H1 (cell line): ENCODE results near the gene MCAT. TPM values are rescaled to one million over a fixed set of nuclear protein-coding genes. Genes with fewer than 3 reads are reported as not detected.

Experiments
- CTCF ChIA-PET: fragments of 300-600 bp; sonication (Branson Sonifier 250); formaldehyde crosslinking; loops from one replicate; lab custom pipeline; 2021; ENCODE audit not compliant: partially characterized antibody; lab: Charles Lee
- POLR2A ChIA-PET: fragments of 300-600 bp; sonication (Branson Sonifier 250); formaldehyde crosslinking; loops from one replicate; lab custom pipeline; 2021; ENCODE audit warnings: inconsistent platforms; ENCODE audit not compliant: partially characterized antibody; lab: Charles Lee
- DNase-seq, 2 experiments: peaks; one replicate each; pipeline versions ENCODE4 v3.0.0 to v3.0.0-alpha.2; 2010 to 2022; ENCODE audit warnings: low spot score in 2 of 2, low read depth in 1 of 2, mixed read lengths in 1 of 2
- FAIRE-seq: peaks from 2 replicates; lab custom pipeline; 2011; peaks lifted over from hg19 to GRCh38; lab: Jason Lieb, UNC
- H2AFZ ChIP-seq: 2 replicates; pipeline ENCODE4 v1.8.1; 2012; ENCODE audit warnings: low read length, inconsistent platforms
- H2AK5ac ChIP-seq: 2 replicates; pipeline ENCODE4 v1.6.1; 2013; ENCODE audit warnings: low read depth, low read length
- H2BK120ac ChIP-seq: replicated peaks from 2 replicates; pipeline ENCODE3; 2013; ENCODE audit warnings: low read depth, low read length, inconsistent platforms
- H2BK12ac ChIP-seq: 2 replicates; pipeline ENCODE4 v1.6.1; 2013; ENCODE audit warnings: low read depth, low read length
- H2BK15ac ChIP-seq: 2 replicates; pipeline ENCODE4 v1.6.1; 2013; ENCODE audit warnings: low read length
- H2BK20ac ChIP-seq: 2 replicates; pipeline ENCODE4 v1.6.1; 2013; ENCODE audit warnings: low read length
- H2BK5ac ChIP-seq: 2 replicates; pipeline ENCODE4 v1.6.1; 2013; ENCODE audit warnings: low read depth, low read length
- H3K14ac ChIP-seq: 2 replicates; pipeline ENCODE4 v1.6.1; 2013; ENCODE audit warnings: inconsistent platforms; ENCODE audit not compliant: insufficient read length
- H3K18ac ChIP-seq: 2 replicates; pipeline ENCODE4 v1.6.1; 2013; ENCODE audit warnings: low read length; ENCODE audit errors: extremely low read depth
- H3K23ac ChIP-seq: 2 replicates; pipeline ENCODE4 v1.6.1; 2013; ENCODE audit warnings: inconsistent platforms; ENCODE audit not compliant: insufficient read length
- H3K23me2 ChIP-seq: 2 replicates; pipeline ENCODE4 v1.6.1; 2013; ENCODE audit warnings: low read depth, low read length
- H3K27ac ChIP-seq: 2 replicates; pipeline ENCODE4 v1.6.1; 2011; ENCODE audit warnings: low read depth, low read length, inconsistent platforms
- H3K27me3 ChIP-seq, 4 experiments: replicated peaks in 1 of 4; 1 replicate in 1 of 4; 2 replicates in 3 of 4; pipeline versions ENCODE4 v1.6.1 to v1.8.1; 2011 to 2013; ENCODE audit warnings: low read length in 3 of 4, mild to moderate bottlenecking in 3 of 4, inconsistent platforms in 2 of 4, mixed read lengths in 2 of 4, moderate library complexity in 1 of 4; ENCODE audit not compliant: control insufficient read depth in 3 of 4, insufficient read depth in 3 of 4; ENCODE audit errors: extremely low read depth in 1 of 4
- H3K36me3 ChIP-seq, 4 experiments: 2 replicates each; pipeline versions ENCODE4 v1.6.1 to v1.8.1; 2011 to 2013; ENCODE audit warnings: mild to moderate bottlenecking in 4 of 4, low read length in 3 of 4, moderate library complexity in 2 of 4, control low read depth in 1 of 4, inconsistent platforms in 1 of 4; ENCODE audit not compliant: insufficient read depth in 4 of 4, control insufficient read depth in 2 of 4
- H3K4ac ChIP-seq: replicated peaks from 2 replicates; pipeline ENCODE3; 2013; ENCODE audit warnings: low read length, low read depth, mixed read lengths, inconsistent platforms; ENCODE audit not compliant: insufficient read length
- H3K4me1 ChIP-seq, 4 experiments: replicated peaks in 1 of 4; 1 replicate in 1 of 4; 2 replicates in 3 of 4; pipeline versions ENCODE4 v1.6.1 to v1.8.1; 2011 to 2013; ENCODE audit warnings: low read length in 3 of 4, inconsistent platforms in 2 of 4, mixed read lengths in 1 of 4; ENCODE audit not compliant: insufficient read depth in 4 of 4, control insufficient read depth in 3 of 4
- H3K4me2 ChIP-seq, 2 experiments: 2 replicates each; pipeline versions ENCODE4 v1.6.1 to v1.8.1; 2011 to 2013; ENCODE audit warnings: low read depth in 2 of 2, low read length in 2 of 2, control low read depth in 1 of 2, inconsistent platforms in 1 of 2, mild to moderate bottlenecking in 1 of 2; ENCODE audit not compliant: insufficient read depth in 1 of 2
- H3K4me3 ChIP-seq, 4 experiments: fragments of 200-600, 300-600 bp in 1 of 4; sonication (generic), shearing (Covaris generic), sonication (Bioruptor Twin) in 1 of 4; 2 replicates each; pipeline versions ENCODE4 v1.5.1 to v1.8.1; 2011 to 2016; ENCODE audit warnings: low read length in 4 of 4, low read depth in 3 of 4, control low read depth in 2 of 4, inconsistent platforms in 2 of 4, mild to moderate bottlenecking in 2 of 4, mixed read lengths in 1 of 4, moderate library complexity in 1 of 4; ENCODE audit not compliant: insufficient read depth in 2 of 4; ENCODE audit errors: extremely low read depth in 1 of 4
- H3K56ac ChIP-seq: replicated peaks from 2 replicates; pipeline ENCODE3; 2013; ENCODE audit warnings: low read depth, mild to moderate bottlenecking, mixed read lengths, low read length, inconsistent platforms; ENCODE audit not compliant: insufficient read length
- H3K79me1 ChIP-seq: 2 replicates; pipeline ENCODE4 v1.6.1; 2013; ENCODE audit warnings: low read depth, low read length, control low read depth
- H3K79me2 ChIP-seq, 2 experiments: 2 replicates each; pipeline versions ENCODE4 v1.6.1 to v1.8.1; 2012 to 2013; ENCODE audit warnings: low read length in 2 of 2, mild to moderate bottlenecking in 2 of 2, inconsistent platforms in 1 of 2; ENCODE audit not compliant: insufficient read depth in 2 of 2, control insufficient read depth in 1 of 2
- H3K9ac ChIP-seq, 4 experiments: replicated peaks in 1 of 4; 1 replicate in 1 of 4; 2 replicates in 3 of 4; pipeline versions ENCODE4 v1.6.1 to v1.8.1; 2011 to 2013; ENCODE audit warnings: low read depth in 3 of 4, low read length in 3 of 4, control low read depth in 2 of 4, mild to moderate bottlenecking in 2 of 4, moderate library complexity in 2 of 4, inconsistent platforms in 1 of 4; ENCODE audit errors: extremely low read depth in 1 of 4
- H3K9me3 ChIP-seq, 2 experiments: 2 replicates each; pipeline versions ENCODE4 v1.6.1 to v1.8.1; 2012 to 2013; ENCODE audit warnings: mild to moderate bottlenecking in 2 of 2, moderate library complexity in 2 of 2, control low read depth in 1 of 2, inconsistent platforms in 1 of 2, low read depth in 1 of 2, low read length in 1 of 2, mixed read lengths in 1 of 2; ENCODE audit not compliant: insufficient read depth in 2 of 2
- H4K20me1 ChIP-seq, 2 experiments: replicated peaks in 1 of 2; 2 replicates each; pipeline versions ENCODE3 to v1.8.1; 2011 to 2013; ENCODE audit warnings: inconsistent platforms in 2 of 2, low read length in 2 of 2, mild to moderate bottlenecking in 1 of 2; ENCODE audit not compliant: insufficient read depth in 2 of 2, control insufficient read depth in 1 of 2
- H4K5ac ChIP-seq: 2 replicates; pipeline ENCODE4 v1.6.1; 2013; ENCODE audit warnings: low read length, low read depth, mixed read lengths, inconsistent platforms; ENCODE audit not compliant: insufficient read length
- H4K8ac ChIP-seq: 2 replicates; pipeline ENCODE4 v1.8.0; 2013; ENCODE audit warnings: mild to moderate bottlenecking, moderate library complexity, low read length, inconsistent platforms; ENCODE audit not compliant: insufficient read depth; ENCODE audit errors: extremely low read depth
- H4K91ac ChIP-seq: replicated peaks from 2 replicates; pipeline ENCODE3; 2013; ENCODE audit warnings: low read length, mixed read lengths, inconsistent platforms; ENCODE audit not compliant: insufficient read length
- BACH1 ChIP-seq: IDR thresholded peaks from 2 replicates; pipeline ENCODE4 v1.6.1; 2012; ENCODE audit warnings: low read length, improper control_type of control experiment
- CEBPB ChIP-seq: IDR thresholded peaks from 2 replicates; pipeline ENCODE4 v1.6.1; 2012; ENCODE audit warnings: low read depth, low read length
- WGBS, 2 experiments: shearing (Covaris generic) in 1 of 2; methylation state at CpG; one replicate each; pipeline versions ENCODE4 v1.1.6 to v1.1.7; 2013 to 2015; ENCODE audit warnings: low lambda C conversion rate in 2 of 2, mixed read lengths in 2 of 2, inconsistent platforms in 1 of 2, low coverage in 1 of 2, missing lambda C conversion rate in 1 of 2; ENCODE audit not compliant: insufficient replicate concordance in 2 of 2, insufficient coverage in 1 of 2, insufficient read length in 1 of 2; ENCODE audit errors: extremely low coverage in 1 of 2, missing lambda C conversion rate in 1 of 2; 5-methylcytosine and 5-hydroxymethylcytosine counted together
- polyA plus RNA-seq, 7 experiments: library from polyadenylated mRNA; depleted of rRNA in 3 of 7; stranded (reverse) in 5 of 7; unstranded in 2 of 7; fragments of >200 nt in 5 of 7; fragments of 200-250 nt in 2 of 7; gene quantifications; 1 replicate in 5 of 7; 2 replicates in 1 of 7; 4 replicates in 1 of 7; pipeline versions ENCODE4 v1.2.1 to v1.2.3, GENCODE V29; 2011 to 2013; ENCODE audit warnings: missing spikeins in 2 of 7, mixed read lengths in 2 of 7
- total RNA-seq: library from RNA; stranded (reverse); fragmentation: NEBNext Ultra II Directional; extraction: Animal tissue kit (Norgen Biotek cat#: 25700); gene quantifications from 2 replicates; pipeline ENCODE4 v1.2.1, GENCODE V29; 2021

MCAT gene
- total and polyA plus RNA-seq, 2 of the 8 experiments (the other 6 are each of a cell fraction or from before 2014, with no cell fraction given) = 15.8 to 17.4 TPM

DNA sequence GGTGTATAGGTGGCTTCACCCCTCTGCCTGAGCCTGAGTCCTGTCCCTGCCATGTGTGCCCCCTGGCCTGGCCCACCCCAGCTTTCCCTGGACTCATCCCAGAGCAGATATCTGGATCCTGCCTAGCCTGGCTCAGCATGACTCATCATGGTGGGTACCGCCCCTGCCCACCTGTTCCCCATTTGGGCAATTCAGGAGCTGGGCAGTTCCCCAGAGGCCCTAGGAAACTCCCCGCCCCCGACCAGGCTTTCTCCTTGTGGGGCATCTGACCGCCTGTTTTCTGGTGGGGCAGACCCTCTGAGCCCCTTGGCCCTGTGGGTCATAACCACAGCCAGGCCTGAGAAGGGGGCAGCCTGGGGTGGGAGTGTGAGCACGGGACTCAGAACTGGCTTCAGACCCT lies 12.6 kb upstream of the MCAT start:
- DNase-seq = no peak
- Histone ChIP-seq H2BK120ac (no peak overlapping the region), H3K9ac (no peak overlapping the region), H3K36me3 (no peaks in the 10 kb centered on the region), H4K8ac (no peak overlapping the region), H3K27ac (no peak overlapping the region), H2AFZ (no peak overlapping the region), H2BK12ac (no peak overlapping the region), H2BK5ac (no peak overlapping the region), H4K91ac (no peak overlapping the region), H3K56ac (no peak overlapping the region), H3K9me3 (no peaks in the 10 kb centered on the region), H4K20me1 (peaks cover 0 to 2% of the 10 kb centered on the region in 2 experiments), H3K79me1 (no peaks in the 10 kb centered on the region), H3K4me3 (no peak overlapping the region), H3K18ac (no peak overlapping the region), H3K14ac (no peak overlapping the region), H2BK15ac (no peak overlapping the region), H3K23ac (no peak overlapping the region), H4K5ac (no peak overlapping the region), H3K4ac (no peak overlapping the region), H3K4me1 (peaks cover 0 to 19% (median 16%) of the 10 kb centered on the region in 4 experiments; a peak in 6 of 7 replicates), H3K23me2 (peaks cover 13% of the 10 kb centered on the region; the same call in 1 of the 2 replicates), H3K79me2 (no peaks in the 10 kb centered on the region), H3K4me2 (no peak overlapping the region), H2AK5ac (0 out of 2 replicates have a peak overlapping the region, but pooled peaks have one; percentile 24), H2BK20ac (no peak overlapping the region), H3K27me3 (peaks cover 1 to 17% (median 10%) of the 10 kb centered on the region in 4 experiments; a peak in 5 of 7 replicates)
- FAIRE-seq = no peak
- ChIA-PET CTCF (interaction anchor here (0.6 to 1.5 kb wide), 3 partner anchors 8 to 32 kb away, joined by 3 to 4 read pairs (median 3); no protein-coding TSS in a partner anchor), POLR2A (interaction anchor here (1.3 kb wide), 1 partner anchor 10 kb away, joined by 4 read pairs; no protein-coding TSS in a partner anchor)
- TF ChIP-seq CEBPB = no peak
- 0 out of 2 replicates have a peak, but pooled peaks have one; percentile 12 for TF ChIP-seq BACH1
- WGBS, 2 experiments = 83% methylated on average over 5 of the region's 5 CpGs; no CpG with 5 or more reads in 1 of the 2 experiments
